ENCODE results near the gene KLHL1.

Gene KLHL1

GRCh38 chr13:69676286-69676685, 432.0 kb downstream of the KLHL1 start:
- no peak for TF ChIP-seq REST (IDR thresholded peaks at IDR 0.05; ENCODE audit: low read depth)

DNA sequence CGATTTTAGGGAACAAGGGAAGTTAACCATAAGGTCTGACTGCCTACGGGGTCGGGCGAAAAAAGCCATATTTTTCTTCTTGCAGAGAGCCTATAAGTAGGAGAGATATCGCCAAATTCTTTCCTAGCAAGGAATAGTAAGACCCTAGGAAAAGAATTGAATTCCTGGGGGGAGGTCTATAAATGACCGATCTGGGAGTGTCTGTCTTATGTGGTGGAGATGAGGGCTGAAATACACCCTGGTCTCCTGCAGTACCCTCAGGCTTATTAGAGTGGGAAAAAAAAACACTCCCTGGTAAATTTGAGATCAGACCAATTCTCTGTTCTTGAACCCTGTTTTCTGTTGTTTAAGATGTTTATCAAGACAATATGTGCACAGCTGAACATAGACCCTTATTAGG, 448.1 kb downstream of the KLHL1 start:
- TF ChIP-seq, protein P1, sequence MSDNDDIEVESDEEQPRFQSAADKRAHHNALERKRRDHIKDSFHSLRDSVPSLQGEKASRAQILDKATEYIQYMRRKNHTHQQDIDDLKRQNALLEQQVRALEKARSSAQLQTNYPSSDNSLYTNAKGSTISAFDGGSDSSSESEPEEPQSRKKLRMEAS (IDR thresholded peaks at IDR 0.05): no peak

DNA sequence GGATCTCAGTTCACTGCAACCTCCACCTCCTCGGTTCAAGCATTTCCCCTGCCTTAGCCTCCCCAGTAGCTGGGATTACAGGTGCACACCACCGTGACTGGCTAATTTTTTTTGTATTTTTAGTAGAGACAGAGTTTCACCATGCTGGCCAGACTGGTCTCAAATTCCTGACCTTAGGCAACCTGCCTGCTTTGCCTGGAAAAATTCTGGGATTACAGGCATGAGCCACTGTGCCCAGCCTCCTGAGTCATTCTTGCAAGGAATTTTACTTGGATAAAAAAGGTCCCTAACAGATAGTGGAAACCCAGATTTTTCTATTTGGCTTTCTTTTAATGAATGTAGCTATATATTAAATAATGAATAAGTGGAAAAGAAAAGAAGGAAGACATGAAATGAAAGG, 450.6 kb downstream of the KLHL1 start:
- TF ChIP-seq TCF12 (IDR thresholded peaks at IDR 0.05; ENCODE audit: low read depth) (no peak), RAD21 (IDR thresholded peaks at IDR 0.05; ENCODE audit: low read depth) (no peak), CREB1 (IDR thresholded peaks at IDR 0.05; ENCODE audit: low read depth) (no peak), FOXM1 (IDR thresholded peaks at IDR 0.05; ENCODE audit: borderline replicate concordance, low read depth) (no peak), REST (IDR thresholded peaks at IDR 0.05; ENCODE audit: low read depth) (no peak), EP300 (IDR thresholded peaks at IDR 0.05; ENCODE audit: borderline replicate concordance) (no peak), ZBTB7A (IDR thresholded peaks at IDR 0.05; ENCODE audit: low read depth) (no peak), USF1 (IDR thresholded peaks at IDR 0.05) (no peak), TEAD4 (IDR thresholded peaks at IDR 0.05) (no peak), CEBPB (IDR thresholded peaks at IDR 0.05) (no peak)
- TF ChIP-seq, protein P1 (IDR thresholded peaks at IDR 0.05): no peak

DNA sequence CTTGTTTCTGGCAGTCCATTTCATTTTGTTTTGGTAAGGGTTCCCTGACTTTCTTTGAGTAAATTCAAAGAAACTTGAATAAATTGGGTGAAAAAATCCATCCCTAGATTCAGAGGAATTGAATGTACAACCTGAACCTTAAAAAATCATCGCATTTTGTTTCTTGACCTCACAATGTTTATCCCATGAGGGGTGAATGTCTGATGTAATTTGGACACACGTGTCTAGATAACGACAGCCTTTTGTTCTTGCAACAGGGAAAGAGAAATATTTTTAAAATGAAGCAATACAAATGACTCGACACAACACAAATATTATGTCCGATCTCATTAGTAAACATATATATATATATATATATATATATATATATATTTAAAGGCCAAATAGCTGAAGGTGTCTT, 453.9 kb downstream of the KLHL1 start:
- TF ChIP-seq, protein P1 (IDR thresholded peaks at IDR 0.05): no peak
- TF ChIP-seq EP300 (IDR thresholded peaks at IDR 0.05; ENCODE audit: borderline replicate concordance) (no peak), EGR1 (IDR thresholded peaks at IDR 0.05) (no peak), USF1 (IDR thresholded peaks at IDR 0.05) (no peak), YY1 (IDR thresholded peaks at IDR 0.05; ENCODE audit: low read depth) (no peak), TCF12 (IDR thresholded peaks at IDR 0.05; ENCODE audit: low read depth) (no peak), NFIC (IDR thresholded peaks at IDR 0.05) (no peak), TAF1 (IDR thresholded peaks at IDR 0.05; ENCODE audit: low read depth) (no peak), REST (IDR thresholded peaks at IDR 0.05; ENCODE audit: low read depth) (no peak)

Data from Ishikawa (cell line).